Cardiac fibroblast (primary cell): ENCODE data around the gene PTPRE.

Experiments used
- DNase-seq, 2 donors: peaks; one replicate each; pipeline versions ENCODE4 v3.0.0 to v3.0.0-alpha.2; 2010; ENCODE audit warnings: low read depth in 2 of 2
- H3K4me3 ChIP-seq, 2 donors: replicated peaks in 1 of 2; 1 replicate in 1 of 2; 2 replicates in 1 of 2; pipeline ENCODE4 v1.5.1; 2011; ENCODE audit warnings: low read depth in 2 of 2, low read length in 2 of 2, mild to moderate bottlenecking in 2 of 2, moderate library complexity in 1 of 2
- CTCF ChIP-seq: IDR thresholded peaks from one replicate; pipeline ENCODE4 v1.5.1; 2011; ENCODE audit warnings: low read depth, mild to moderate bottlenecking, low read length, inconsistent platforms

Gene PTPRE

GRCh38 chr10:128046953-128047290, 140.0 kb downstream of the PTPRE start:
- no peak for TF ChIP-seq CTCF
- H3K4me3 ChIP-seq, result no peak overlapping the region
- DNase-seq, result no peak

DNA sequence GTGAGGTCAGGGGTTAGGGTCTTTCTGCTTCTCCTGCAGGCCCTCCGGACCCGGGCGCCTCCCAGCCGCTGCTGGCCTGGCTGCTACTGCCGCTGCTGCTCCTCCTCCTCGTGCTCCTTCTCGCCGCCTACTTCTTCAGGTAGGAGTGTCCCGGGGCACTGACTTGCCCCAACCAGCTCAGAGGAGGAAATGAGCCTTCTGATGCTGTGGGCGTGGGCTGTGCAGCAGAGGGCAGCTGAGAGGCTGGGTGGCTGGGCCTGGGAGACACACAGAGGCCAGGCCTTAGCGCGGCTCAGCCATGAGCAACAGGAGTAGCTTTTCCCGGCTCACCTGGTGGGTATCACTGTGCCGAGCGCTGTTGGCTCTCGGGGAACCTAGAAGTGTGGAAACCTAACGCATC, 140.4 kb downstream of the PTPRE start:
- peak overlapping the region in 1 of 2 donors; percentile 35 for H3K4me3 ChIP-seq
- TF ChIP-seq CTCF, result no peak
- DNase-seq, result peak; percentile 48 to 76

DNA sequence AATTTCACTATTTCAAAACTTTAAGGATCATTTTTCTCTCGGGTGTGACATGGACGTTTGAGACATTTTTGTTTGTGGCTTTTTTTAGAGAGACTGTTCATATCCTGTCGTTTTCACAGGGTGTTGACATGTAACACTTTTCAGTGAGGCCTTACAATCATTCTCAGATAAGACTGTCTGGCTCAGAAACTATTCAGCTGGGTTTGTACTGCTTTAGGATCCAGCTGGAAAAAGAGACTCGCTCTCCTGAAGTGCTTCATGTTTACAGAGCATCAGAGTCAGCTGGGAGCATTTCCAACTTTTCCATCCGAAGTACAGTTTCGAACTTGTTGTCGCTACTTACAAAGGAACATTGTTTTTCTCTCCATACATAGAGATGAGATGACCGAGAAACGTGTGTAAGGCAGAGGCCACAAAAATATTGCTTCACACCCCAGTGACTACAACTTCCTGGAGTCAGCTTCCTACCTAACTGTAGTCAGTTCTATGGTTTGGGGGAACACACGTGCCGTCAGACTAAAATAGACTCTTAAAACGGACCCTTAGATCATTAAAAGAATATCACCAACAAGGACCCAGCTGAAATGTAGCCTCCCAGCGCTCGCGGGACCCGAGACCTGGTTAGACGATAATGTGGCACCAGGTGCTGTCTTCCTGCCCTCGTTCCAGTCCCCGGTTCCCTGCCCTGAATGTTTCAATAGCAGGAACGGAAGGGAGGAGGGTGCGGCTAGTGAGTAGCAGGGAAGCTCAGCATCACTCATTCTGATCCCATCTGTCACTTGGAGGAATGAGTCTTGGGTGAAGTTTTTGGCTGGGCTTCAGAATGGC, 141.3 kb downstream of the PTPRE start:
- DNase-seq, result peak; percentile 80 to 92
- TF ChIP-seq CTCF, result no peak
- H3K4me3 ChIP-seq, result peak overlapping the region; percentile 6 to 35

GRCh38 chr10:128048819-128049210, 141.9 kb downstream of the PTPRE start:
- no peak for TF ChIP-seq CTCF
- DNase-seq, result no peak
- H3K4me3 ChIP-seq, result no peak overlapping the region

DNA sequence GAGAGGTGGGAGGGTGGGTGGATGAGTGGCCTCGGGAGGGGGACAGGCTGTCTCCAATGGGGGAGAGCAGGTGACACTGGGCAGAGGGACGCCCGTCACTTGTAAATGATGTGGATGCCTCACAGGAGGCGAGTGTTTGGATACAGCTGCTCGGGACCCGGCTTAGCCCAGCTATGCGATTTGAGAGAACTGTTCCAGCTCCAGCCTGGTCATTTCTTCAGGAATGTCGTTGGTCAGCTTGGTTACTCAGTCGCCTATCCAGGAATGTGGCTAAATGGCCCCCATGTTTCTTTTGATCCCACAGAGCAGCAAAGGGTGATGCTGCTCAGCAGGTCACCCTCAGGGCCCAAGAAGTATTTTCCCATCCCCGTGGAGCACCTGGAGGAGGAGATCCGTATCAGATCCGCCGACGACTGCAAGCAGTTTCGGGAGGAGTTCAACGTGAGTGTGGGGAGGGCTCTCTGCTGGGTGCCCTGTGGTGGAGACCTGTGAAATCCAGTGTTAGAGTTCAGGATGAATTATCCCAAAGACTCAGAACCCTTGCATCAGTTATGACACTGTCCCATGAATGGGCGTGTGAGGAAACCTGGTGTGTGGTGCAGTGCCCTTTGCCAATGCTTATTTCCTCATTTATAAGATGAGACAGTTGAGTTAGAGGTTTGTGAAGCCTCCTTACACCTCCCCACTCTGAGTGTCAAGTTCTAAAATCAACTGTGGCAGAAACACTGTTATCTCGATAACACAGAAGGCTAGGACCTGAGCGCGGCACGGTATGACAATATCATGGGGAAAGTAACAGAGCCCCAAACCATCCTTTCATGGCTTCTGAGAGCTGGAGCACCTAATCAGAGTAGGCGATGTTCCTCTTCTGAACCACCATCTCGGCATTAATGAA, 142.6 kb downstream of the PTPRE start:
- DNase-seq, result no peak
- H3K4me3 ChIP-seq, result no peak overlapping the region

DNA sequence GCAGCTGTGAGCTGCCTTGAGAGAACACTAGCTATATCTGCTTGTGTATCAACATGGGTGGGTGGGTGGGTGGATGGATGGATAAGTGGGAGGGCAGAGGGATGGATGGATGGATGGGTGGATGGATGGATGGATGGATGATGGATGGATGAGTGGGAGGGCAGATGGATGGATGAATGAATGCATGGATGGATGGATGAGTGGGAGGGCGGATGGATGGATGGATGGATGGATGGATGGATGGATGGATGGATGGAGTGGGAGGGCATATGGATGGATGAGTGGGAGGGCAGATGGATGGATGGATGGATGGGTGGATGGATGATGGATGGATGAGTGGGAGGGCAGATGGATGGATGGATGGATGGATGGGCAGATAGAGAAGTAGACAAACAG, 143.2 kb downstream of the PTPRE start:
- TF ChIP-seq CTCF, result no peak
- DNase-seq, result no peak
- no peak overlapping the region for H3K4me3 ChIP-seq

More for the DNA sequence above, 142.6 kb downstream of the PTPRE start:
- TF ChIP-seq CTCF, result no peak
